Muscle layer of duodenum (tissue), 2 donors: Measurements from ENCODE around the gene PCNX2.
"Not testable (repeated sequence)": the region's sequence is repeated elsewhere in the genome, so short reads cannot be mapped to it uniquely, and the experiment has no call there.

ENCODE experiments used
- H3K27ac ChIP-seq: one replicate; pipeline ENCODE4 v1.7.0; 2013; ENCODE audit warnings: mild to moderate bottlenecking, low read length
- H3K27me3 ChIP-seq: one replicate; pipeline ENCODE4 v1.7.0; 2013; ENCODE audit warnings: low read depth, mild to moderate bottlenecking, control low read depth, low read length
- H3K36me3 ChIP-seq, 2 donors: one replicate each; pipeline ENCODE4 v1.7.0; 2013; ENCODE audit warnings: low read length in 2 of 2, control low read depth in 1 of 2, mild to moderate bottlenecking in 1 of 2; ENCODE audit not compliant: insufficient read depth in 2 of 2, control insufficient read depth in 1 of 2
- H3K4me1 ChIP-seq, 2 donors: one replicate each; pipeline ENCODE4 v1.7.0; 2013; ENCODE audit warnings: low read length in 2 of 2, mild to moderate bottlenecking in 2 of 2, control low read depth in 1 of 2, moderate library complexity in 1 of 2; ENCODE audit not compliant: insufficient read depth in 2 of 2, control insufficient read depth in 1 of 2
- H3K4me3 ChIP-seq, 2 donors: one replicate each; pipeline ENCODE4 v1.7.0; 2013; ENCODE audit warnings: low read length in 2 of 2, low read depth in 1 of 2, mild to moderate bottlenecking in 1 of 2
- H3K9me3 ChIP-seq, 2 donors: one replicate each; pipeline ENCODE4 v1.7.0; 2013; ENCODE audit warnings: low read length in 2 of 2, control low read depth in 1 of 2, mild to moderate bottlenecking in 1 of 2; ENCODE audit not compliant: control insufficient read depth in 1 of 2
- donor health status: healthy.

Gene PCNX2

GRCh38 chr1:233094269-233094668, 201.3 kb downstream of the PCNX2 start:
- no peaks in the 10 kb centered on the region for H3K4me1 ChIP-seq
- H3K27ac ChIP-seq: no peak overlapping the region
- no peaks in the 10 kb centered on the region for H3K36me3 ChIP-seq
- no peak overlapping the region for H3K4me3 ChIP-seq
- no peaks in the 10 kb centered on the region for H3K9me3 ChIP-seq
- H3K27me3 ChIP-seq: no peaks in the 10 kb centered on the region

- Histone ChIP-seq H3K4me3 (no peak overlapping the region), H3K9me3 (no peaks in the 10 kb centered on the region), H3K36me3 (no peaks in the 10 kb centered on the region), H3K4me1 (no peaks in the 10 kb centered on the region), H3K27me3 (no peaks in the 10 kb centered on the region), H3K27ac (no peak overlapping the region)
Observed at GRCh38 chr1:233090746-233091494, 204.6 kb downstream of the PCNX2 start.

- Histone ChIP-seq H3K4me3 (no peak overlapping the region), H3K27me3 (no peaks in the 10 kb centered on the region), H3K9me3 (no peaks in the 10 kb centered on the region), H3K36me3 (no peaks in the 10 kb centered on the region), H3K27ac (no peak overlapping the region), H3K4me1 (no peaks in the 10 kb centered on the region)
Observed at GRCh38 chr1:233089251-233089650, 206.3 kb downstream of the PCNX2 start.

- Histone ChIP-seq H3K27ac (no peak overlapping the region), H3K36me3 (no peaks in the 10 kb centered on the region), H3K9me3 (no peaks in the 10 kb centered on the region), H3K4me1 (no peaks in the 10 kb centered on the region), H3K4me3 (no peak overlapping the region), H3K27me3 (no peaks in the 10 kb centered on the region)
Observed at GRCh38 chr1:233088613-233089012, 206.9 kb downstream of the PCNX2 start.

GRCh38 chr1:233086961-233087881, 208.3 kb downstream of the PCNX2 start:
- no peak overlapping the region for H3K27ac ChIP-seq
- no peaks in the 10 kb centered on the region for H3K36me3 ChIP-seq
- no peaks in the 10 kb centered on the region for H3K27me3 ChIP-seq
- H3K4me3 ChIP-seq: no peak overlapping the region
- no peaks in the 10 kb centered on the region for H3K9me3 ChIP-seq
- no peaks in the 10 kb centered on the region for H3K4me1 ChIP-seq

- Histone ChIP-seq H3K27me3 (no peaks in the 10 kb centered on the region), H3K36me3 (no peaks in the 10 kb centered on the region), H3K4me1 (no peaks in the 10 kb centered on the region), H3K27ac (no peak overlapping the region), H3K4me3 (no peak overlapping the region), H3K9me3 (no peaks in the 10 kb centered on the region)
Observed at GRCh38 chr1:233085566-233085965, 210.0 kb downstream of the PCNX2 start.

- Histone ChIP-seq H3K4me3 (no peak overlapping the region), H3K27me3 (no peaks in the 10 kb centered on the region)
Observed at GRCh38 chr1:233082778-233083550, 212.6 kb downstream of the PCNX2 start.

GRCh38 chr1:233081735-233082134, 213.8 kb downstream of the PCNX2 start:
- no peak overlapping the region for H3K4me3 ChIP-seq
- no peaks in the 10 kb centered on the region for H3K27me3 ChIP-seq
- H3K9me3 ChIP-seq: no peaks in the 10 kb centered on the region
- no peaks in the 10 kb centered on the region for H3K36me3 ChIP-seq
- no peaks in the 10 kb centered on the region for H3K4me1 ChIP-seq
- H3K27ac ChIP-seq: no peak overlapping the region

More at GRCh38 chr1:233082778-233083550, 212.6 kb downstream of the PCNX2 start:
- H3K36me3 ChIP-seq: no peaks in the 10 kb centered on the region
- H3K9me3 ChIP-seq: no peaks in the 10 kb centered on the region
- H3K4me1 ChIP-seq: no peaks in the 10 kb centered on the region
- no peak overlapping the region for H3K27ac ChIP-seq

- not testable (repeated sequence) for H3K4me3 ChIP-seq, H3K36me3 ChIP-seq, H3K4me1 ChIP-seq, H3K27ac ChIP-seq, H3K27me3 ChIP-seq, H3K9me3 ChIP-seq
Observed at GRCh38 chr1:233080827-233081226, 214.7 kb downstream of the PCNX2 start.

- Histone ChIP-seq H3K4me3 (no peak overlapping the region), H3K36me3 (no peaks in the 10 kb centered on the region), H3K4me1 (peaks cover 0 to 3% of the 10 kb centered on the region in 2 donors), H3K27me3 (no peaks in the 10 kb centered on the region), H3K9me3 (no peaks in the 10 kb centered on the region), H3K27ac (no peak overlapping the region)
Observed at GRCh38 chr1:233080286-233080685, 215.2 kb downstream of the PCNX2 start.

- H3K36me3 ChIP-seq: no peaks in the 10 kb centered on the region
- H3K9me3 ChIP-seq: no peaks in the 10 kb centered on the region
- H3K27ac ChIP-seq: no peak overlapping the region
- peaks cover 0 to 5% of the 10 kb centered on the region in 2 donors for H3K4me1 ChIP-seq
- H3K27me3 ChIP-seq: no peaks in the 10 kb centered on the region
- no peak overlapping the region for H3K4me3 ChIP-seq
Observed at GRCh38 chr1:233079574-233079973, 216.0 kb downstream of the PCNX2 start.
